Neural progenitor cell (in vitro differentiated cells): ENCODE results near the gene OR5L1. TPM values are rescaled to one million over a fixed set of nuclear protein-coding genes. Genes with fewer than 3 reads are reported as not detected.

ENCODE experiments used
- DNase-seq: peaks from one replicate; pipeline ENCODE4 v3.0.0-alpha.2; 2016; ENCODE audit warnings: low spot score
- H2AFZ ChIP-seq: fragments of 200-600 bp; sonication (generic); replicated peaks from 2 replicates; pipeline ENCODE4 v1.6.1; 2016; ENCODE audit warnings: antibody characterized with exemption
- H3F3A ChIP-seq: fragments of 200-600 bp; sonication (generic); 2 replicates; pipeline ENCODE4 v1.6.1; 2016; ENCODE audit warnings: antibody characterized with exemption, low read depth
- H3K27ac ChIP-seq: fragments of 200-600 bp; sonication (generic); 2 replicates; pipeline ENCODE4 v1.5.1; 2016; ENCODE audit warnings: mild to moderate bottlenecking
- H3K27me3 ChIP-seq: fragments of 200-600 bp; sonication (generic); 2 replicates; pipeline ENCODE4 v1.6.1; 2016; ENCODE audit warnings: mild to moderate bottlenecking, moderate library complexity
- H3K36me3 ChIP-seq: fragments of 200-600 bp; sonication (generic); 2 replicates; pipeline ENCODE4 v1.5.1; 2016
- H3K4me1 ChIP-seq: fragments of 200-600 bp; sonication (generic); 2 replicates; pipeline ENCODE4 v1.6.1; 2016; ENCODE audit warnings: mixed run types
- H3K4me2 ChIP-seq: fragments of 200-600 bp; sonication (generic); 2 replicates; pipeline ENCODE4 v1.6.1; 2016
- H3K4me3 ChIP-seq: fragments of 200-600 bp; sonication (generic); 2 replicates; pipeline ENCODE4 v1.5.1; 2016
- H3K79me2 ChIP-seq: fragments of 200-600 bp; sonication (generic); 2 replicates; pipeline ENCODE4 v1.6.1; 2016; ENCODE audit warnings: low read depth
- H3K9ac ChIP-seq: fragments of 200-600 bp; sonication (generic); 2 replicates; pipeline ENCODE4 v1.6.1; 2016
- H3K9me3 ChIP-seq: fragments of 200-600 bp; sonication (generic); 2 replicates; pipeline ENCODE4 v1.5.1; 2016; ENCODE audit warnings: low read depth
- H4K20me1 ChIP-seq: fragments of 200-600 bp; sonication (generic); 2 replicates; pipeline ENCODE4 v1.6.1; 2016; ENCODE audit warnings: low read depth
- H3K27ac Mint-ChIP-seq: 3 replicates; pipeline ENCODE4 v1.8.0; 2021; ENCODE audit warnings: mixed read lengths
- H3K27me3 Mint-ChIP-seq: 2 replicates; pipeline ENCODE4 v1.8.0; 2022; ENCODE audit warnings: low read depth, mild to moderate bottlenecking, inconsistent platforms, moderate library complexity, mixed read lengths; ENCODE audit not compliant: insufficient read depth
- H3K36me3 Mint-ChIP-seq: 3 replicates; pipeline ENCODE4 v1.8.0; 2021; ENCODE audit warnings: mixed read lengths
- H3K4me1 Mint-ChIP-seq: 3 replicates; pipeline ENCODE4 v1.8.0; 2021; ENCODE audit warnings: mixed read lengths
- H3K4me3 Mint-ChIP-seq: 3 replicates; pipeline ENCODE4 v1.8.0; 2021; ENCODE audit warnings: mild to moderate bottlenecking, moderate library complexity, mixed read lengths
- H3K9me3 Mint-ChIP-seq: 3 replicates; pipeline ENCODE4 v1.8.0; 2020; ENCODE audit warnings: mixed read lengths
- EZH2 ChIP-seq: fragments of 200-600 bp; sonication (generic); IDR thresholded peaks from 2 replicates; pipeline ENCODE4 v1.6.1; 2017; ENCODE audit warnings: antibody characterized with exemption, mild to moderate bottlenecking, moderate library complexity
- EZH2phosphoT487 ChIP-seq: fragments of 200-600 bp; sonication (generic); IDR thresholded peaks from 2 replicates; pipeline ENCODE4 v1.6.1; 2017; ENCODE audit warnings: antibody characterized with exemption
- total RNA-seq: library from RNA; depleted of rRNA; stranded (reverse); fragments of >200 nt; gene quantifications from 2 replicates; pipeline ENCODE4 v1.2.3, GENCODE V29; 2015; ENCODE audit warnings: low replicate concordance
- TF ChIP-seq, protein P1 (sequence below): fragments of 200-600 bp; sonication (generic); IDR thresholded peaks from 2 replicates; pipeline ENCODE4 v1.5.1; 2017; ENCODE audit warnings: antibody characterized with exemption, mild to moderate bottlenecking

The OR5L1 gene
- total RNA-seq, 1 donor from 2014 or later: not detected

DNA sequence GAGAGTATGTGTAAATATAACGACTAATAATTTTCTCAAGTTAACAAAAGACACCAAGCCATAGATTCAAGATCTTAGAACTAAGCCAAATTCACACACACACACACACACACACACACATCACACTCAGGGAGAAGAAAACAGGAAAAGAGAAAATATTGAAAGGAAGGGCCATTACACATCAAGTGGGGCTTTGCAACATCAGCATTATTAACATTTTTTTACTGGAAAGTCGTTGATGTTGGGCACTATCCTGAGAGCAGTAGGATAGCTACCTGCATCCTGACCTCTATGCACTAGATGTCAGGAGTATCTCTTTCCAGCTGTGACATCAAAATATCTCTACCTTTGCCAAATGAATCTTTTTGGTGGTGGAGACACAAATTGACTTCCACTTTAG lies 36.3 kb downstream of the OR5L1 start:
- DNase-seq: no peak
- Histone ChIP-seq H3K9ac (no peak overlapping the region), H3K36me3 (no peaks in the 10 kb centered on the region), H3K27ac (no peak overlapping the region), H3K27me3 (no peaks in the 10 kb centered on the region), H4K20me1 (no peaks in the 10 kb centered on the region), H3K79me2 (no peaks in the 10 kb centered on the region), H3K4me3 (no peak overlapping the region), H3K4me2 (no peak overlapping the region), H3F3A (no peaks in the 10 kb centered on the region), H2AFZ (no peak overlapping the region), H3K4me1 (no peaks in the 10 kb centered on the region), H3K9me3 (peaks cover 25% of the 10 kb centered on the region)
- no peak overlapping the region for H3K4me3 Mint-ChIP-seq
- no peaks in the 10 kb centered on the region for H3K36me3 Mint-ChIP-seq
- TF ChIP-seq EZH2: no peak
- no peak for TF ChIP-seq EZH2phosphoT487
- TF ChIP-seq, protein P1, sequence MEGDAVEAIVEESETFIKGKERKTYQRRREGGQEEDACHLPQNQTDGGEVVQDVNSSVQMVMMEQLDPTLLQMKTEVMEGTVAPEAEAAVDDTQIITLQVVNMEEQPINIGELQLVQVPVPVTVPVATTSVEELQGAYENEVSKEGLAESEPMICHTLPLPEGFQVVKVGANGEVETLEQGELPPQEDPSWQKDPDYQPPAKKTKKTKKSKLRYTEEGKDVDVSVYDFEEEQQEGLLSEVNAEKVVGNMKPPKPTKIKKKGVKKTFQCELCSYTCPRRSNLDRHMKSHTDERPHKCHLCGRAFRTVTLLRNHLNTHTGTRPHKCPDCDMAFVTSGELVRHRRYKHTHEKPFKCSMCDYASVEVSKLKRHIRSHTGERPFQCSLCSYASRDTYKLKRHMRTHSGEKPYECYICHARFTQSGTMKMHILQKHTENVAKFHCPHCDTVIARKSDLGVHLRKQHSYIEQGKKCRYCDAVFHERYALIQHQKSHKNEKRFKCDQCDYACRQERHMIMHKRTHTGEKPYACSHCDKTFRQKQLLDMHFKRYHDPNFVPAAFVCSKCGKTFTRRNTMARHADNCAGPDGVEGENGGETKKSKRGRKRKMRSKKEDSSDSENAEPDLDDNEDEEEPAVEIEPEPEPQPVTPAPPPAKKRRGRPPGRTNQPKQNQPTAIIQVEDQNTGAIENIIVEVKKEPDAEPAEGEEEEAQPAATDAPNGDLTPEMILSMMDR: no peak
- H3K4me1 Mint-ChIP-seq: no peaks in the 10 kb centered on the region
- no peak overlapping the region for H3K27ac Mint-ChIP-seq
- no peaks in the 10 kb centered on the region for H3K27me3 Mint-ChIP-seq
- peaks cover 5% of the 10 kb centered on the region for H3K9me3 Mint-ChIP-seq

DNA sequence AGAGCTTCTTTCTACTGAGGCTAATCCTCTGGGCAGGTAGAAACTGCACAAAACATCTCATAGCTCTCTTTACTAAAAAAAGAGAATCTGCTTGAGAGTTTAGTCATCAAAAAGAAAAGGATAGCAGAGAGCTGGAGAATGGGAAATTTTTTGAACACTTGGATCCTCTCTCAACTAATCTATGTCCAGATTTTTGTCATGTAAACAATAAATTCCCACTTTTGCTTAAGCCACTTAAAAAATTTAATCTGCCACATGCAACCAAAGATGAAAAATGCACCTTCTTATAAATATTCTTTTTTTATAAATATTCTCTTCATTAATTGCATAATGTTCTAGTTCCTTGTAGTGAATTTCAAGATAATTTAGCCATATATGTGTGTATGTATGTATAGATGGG lies 37.9 kb downstream of the OR5L1 start:
- Mint-ChIP-seq H3K4me1 (no peaks in the 10 kb centered on the region), H3K4me3 (no peak overlapping the region), H3K27me3 (no peaks in the 10 kb centered on the region), H3K9me3 (peaks cover 6% of the 10 kb centered on the region), H3K36me3 (no peaks in the 10 kb centered on the region), H3K27ac (no peak overlapping the region)
- no peaks in the 10 kb centered on the region for H3F3A ChIP-seq
- H3K27me3 ChIP-seq: no peaks in the 10 kb centered on the region
- H2AFZ ChIP-seq: no peak overlapping the region
- H3K9me3 ChIP-seq: peaks cover 33% of the 10 kb centered on the region
- H3K4me1 ChIP-seq: no peaks in the 10 kb centered on the region
- H3K27ac ChIP-seq: no peak overlapping the region
- TF ChIP-seq EZH2phosphoT487 (no peak), EZH2 (no peak)
- TF ChIP-seq, protein P1: no peak
- H3K9ac ChIP-seq: no peak overlapping the region
- no peaks in the 10 kb centered on the region for H3K36me3 ChIP-seq
- no peak overlapping the region for H3K4me3 ChIP-seq
- H4K20me1 ChIP-seq: no peaks in the 10 kb centered on the region
- no peak overlapping the region for H3K4me2 ChIP-seq
- DNase-seq: no peak
- H3K79me2 ChIP-seq: no peaks in the 10 kb centered on the region

DNA sequence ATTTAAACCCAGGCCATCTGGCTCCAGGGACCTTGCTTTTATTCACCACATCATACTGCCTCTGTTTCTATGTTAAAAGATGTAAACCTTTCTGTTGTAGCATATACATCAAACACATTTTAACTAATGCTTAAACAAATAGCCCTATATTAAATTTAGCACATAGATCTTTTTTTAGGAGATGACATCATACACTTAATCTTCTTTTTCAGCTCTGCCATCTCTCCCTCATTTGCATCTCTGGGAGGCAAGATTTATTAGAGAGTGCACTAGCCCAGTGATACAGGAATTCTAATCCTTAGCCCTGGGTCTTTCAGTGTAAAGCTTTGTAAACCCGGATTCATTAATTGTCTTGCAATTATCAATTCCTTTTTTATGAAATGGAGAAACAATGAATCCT lies 41.0 kb downstream of the OR5L1 start:
- no peak overlapping the region for H3K27ac Mint-ChIP-seq
- no peaks in the 10 kb centered on the region for H3K36me3 Mint-ChIP-seq
- Histone ChIP-seq H4K20me1 (no peaks in the 10 kb centered on the region), H3F3A (no peaks in the 10 kb centered on the region), H3K79me2 (no peaks in the 10 kb centered on the region), H3K27me3 (no peaks in the 10 kb centered on the region), H3K9me3 (peaks cover 29% of the 10 kb centered on the region), H3K4me3 (no peak overlapping the region), H3K27ac (no peak overlapping the region), H3K36me3 (no peaks in the 10 kb centered on the region), H3K4me1 (no peaks in the 10 kb centered on the region), H3K4me2 (no peak overlapping the region), H3K9ac (no peak overlapping the region), H2AFZ (no peak overlapping the region)
- no peak overlapping the region for H3K4me3 Mint-ChIP-seq
- TF ChIP-seq EZH2phosphoT487 (no peak), EZH2 (no peak)
- TF ChIP-seq, protein P1: no peak
- H3K4me1 Mint-ChIP-seq: no peaks in the 10 kb centered on the region
- no peaks in the 10 kb centered on the region for H3K27me3 Mint-ChIP-seq
- no peak for DNase-seq
- H3K9me3 Mint-ChIP-seq: peaks cover 4% of the 10 kb centered on the region
